Measurements from ENCODE around the gene TCEAL7. TPM values are rescaled to one million over a fixed set of nuclear protein-coding genes. Genes with fewer than 3 reads are reported as not detected.

The TCEAL7 gene
- total RNA-seq, 1 donor from 2014 or later, result 16.4 TPM

DNA sequence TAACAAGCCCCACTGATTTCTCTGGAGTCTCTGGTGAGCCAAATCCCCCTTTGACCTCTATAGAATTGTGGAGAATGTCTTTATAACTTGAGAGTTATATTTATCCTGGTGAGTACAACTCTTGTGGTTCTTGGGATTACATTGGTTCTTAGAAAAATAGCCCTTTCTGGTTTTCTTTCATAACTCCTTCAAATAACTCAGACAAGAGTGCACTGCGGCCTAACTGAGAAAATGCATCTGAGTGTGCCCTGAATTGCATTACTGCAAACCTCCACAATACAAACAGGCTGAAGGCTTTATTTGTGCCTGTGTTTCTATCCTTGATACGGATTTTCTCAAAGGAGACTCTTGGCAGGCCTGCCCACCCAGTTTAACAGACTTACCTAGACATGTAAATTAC, 49.0 kb downstream of the TCEAL7 start:
- Mint-ChIP-seq H3K27me3 (no peaks in the 10 kb centered on the region), H3K9me3 (no peaks in the 10 kb centered on the region), H3K4me1 (ENCODE audit: unreplicated experiment) (no peaks in the 10 kb centered on the region), H3K4me3 (peak overlapping the region; percentile 52), H3K27ac (peak overlapping the region; percentile 8), H3K36me3 (peaks cover 5% of the 10 kb centered on the region)
- TF ChIP-seq CTCF (conservative IDR thresholded peaks at IDR 0.05), result no peak
- DNase-seq (ENCODE audit: extremely low spot score, unreplicated experiment), result no peak

Other genes with a start within 250 kb of the TCEAL7 start
- gene NXF3, start 237.1 kb upstream of the TCEAL7 start, total RNA-seq (ENCODE audit: low replicate concordance), result 0.19 and 0.27 TPM in 2 replicates
- 57.0 and 80.1 TPM in 2 replicates for gene BEX4, start 115.1 kb upstream of the TCEAL7 start, total RNA-seq (ENCODE audit: low replicate concordance)
- 61.8 and 99.8 TPM in 2 replicates for gene TCEAL8, start 75.1 kb upstream of the TCEAL7 start, total RNA-seq (ENCODE audit: low replicate concordance)
- 0.71 TPM in 1 of 2 replicates, not detected in the other for gene TCEAL5, start 53.5 kb upstream of the TCEAL7 start, total RNA-seq (ENCODE audit: low replicate concordance)
- gene BEX2, start 19.2 kb upstream of the TCEAL7 start, total RNA-seq (ENCODE audit: low replicate concordance), result 24.3 and 39.4 TPM in 2 replicates
- gene TCEAL9, start 26.3 kb downstream of the TCEAL7 start, total RNA-seq (ENCODE audit: low replicate concordance), result 43.1 and 64.1 TPM in 2 replicates
- 194 and 251 TPM in 2 replicates for gene BEX3, start 46.3 kb downstream of the TCEAL7 start, total RNA-seq (ENCODE audit: low replicate concordance)
- 0.36 and 0.51 TPM in 2 replicates for gene RAB40A, start 189.2 kb downstream of the TCEAL7 start, total RNA-seq (ENCODE audit: low replicate concordance)

Data from type B pancreatic cell (in vitro differentiated cells).